Heart right ventricle (tissue), 16 donors: ENCODE results near the gene ESX1. TPM values are rescaled to one million over a fixed set of nuclear protein-coding genes. Genes with fewer than 3 reads are reported as not detected.
"Not testable (repeated sequence)": the region's sequence is repeated elsewhere in the genome, so short reads cannot be mapped to it uniquely, and the experiment has no call there.

Source experiments
- ATAC-seq, 8 donors: fragments of 200-7000 bp; cut with Tn5 transposase; one replicate each; pipeline ENCODE4 v1.9.1; 2020; ENCODE audit warnings: mild to moderate bottlenecking in 8 of 8, moderate library complexity in 8 of 8, moderate number of reproducible peaks in 1 of 8
- DNase-seq, 2 donors: peaks; one replicate each; pipeline ENCODE4 v3.0.0-alpha.2; 2020
- H3K27ac ChIP-seq, 10 donors: fragments of 200-600 bp; sonication (generic) in 2 of 10; one replicate each; pipeline versions ENCODE4 v1.5.0 to v1.8.0; 2020 to 2022; ENCODE audit warnings: mild to moderate bottlenecking in 3 of 10
- H3K27me3 ChIP-seq, 7 donors: fragments of 200-600 bp; one replicate each; pipeline ENCODE4 v1.8.0; 2021 to 2022; ENCODE audit warnings: mild to moderate bottlenecking in 2 of 7
- H3K36me3 ChIP-seq, 9 donors: fragments of 200-600 bp; sonication (generic) in 1 of 9; one replicate each; pipeline versions ENCODE4 v1.5.0 to v1.8.0; 2020 to 2022; ENCODE audit warnings: mild to moderate bottlenecking in 2 of 9
- H3K4me1 ChIP-seq, 9 donors: fragments of 200-600 bp; sonication (generic) in 1 of 9; one replicate each; pipeline versions ENCODE4 v1.5.0 to v1.8.0; 2020 to 2022; ENCODE audit warnings: mild to moderate bottlenecking in 4 of 9
- H3K4me3 ChIP-seq, 10 donors: fragments of 200-600 bp; sonication (generic) in 2 of 10; one replicate each; pipeline versions ENCODE4 v1.5.0 to v1.8.0; 2020 to 2022; ENCODE audit warnings: mild to moderate bottlenecking in 7 of 10, moderate library complexity in 2 of 10
- H3K9me3 ChIP-seq, 11 donors: fragments of 200-600 bp in 10 of 11; sonication (generic) in 2 of 11; one replicate each; pipeline versions ENCODE4 v1.5.0 to v1.8.0; 2013 to 2022; ENCODE audit warnings: mild to moderate bottlenecking in 2 of 11, control low read depth in 1 of 11, moderate library complexity in 1 of 11
- WGBS, 2 donors: extraction: QIAGEN DNeasy Blood & Tissue Kit; methylation state at CpG; one replicate each; pipeline ENCODE4 v1.1.7; 2013; ENCODE audit warnings: inconsistent platforms in 1 of 2; 5-methylcytosine and 5-hydroxymethylcytosine counted together
- intact Hi-C, 10 donors: fragments of 100-400 bp; cut with DNase I; formaldehyde crosslinking; loops; one replicate each; pipeline versions ENCODE4 v1.11.1 to v1.14.2; 2022
- polyA plus RNA-seq, 2 donors: library from polyadenylated mRNA; stranded (reverse); fragments of 200-250 nt; gene quantifications; one replicate each; pipeline ENCODE4 v1.2.3, GENCODE V29; 2013
- total RNA-seq, 10 donors: library from RNA; stranded (reverse); fragmentation: NEBNext Ultra II Directional in 3 of 10; extraction: Animal tissue kit (Norgen Biotek cat#: 25700) in 3 of 10; gene quantifications; one replicate each; pipeline versions ENCODE4 v1.2.1 to v1.2.4, GENCODE V29; 2021 to 2023
- TF ChIP-seq, protein P1 (sequence below), 9 donors: fragments of 200-600 bp; sonication (generic) in 2 of 9; IDR thresholded peaks; one replicate each; pipeline versions ENCODE4 v1.5.0 to v1.8.0; 2021 to 2022; ENCODE audit warnings: antibody characterized with exemption in 9 of 9, mild to moderate bottlenecking in 5 of 9, moderate library complexity in 1 of 9
- donor health status: Arrhythmogenic right ventricular cardiomyopathy.
- donor health status: ischemic (EF 13 %, LVEDD 7.1; RV severe dilation, severe dysfunction).
- donor health status: healthy with polysubstance abuse.
- donor health status: DM: no; HTN: yes; CAD: no.
- donor health status: DM: no; HTN: no; CAD: no.
- donor health status: ischemic (EF 25% LVEDD 6.9; RV normal size, moderate dysfunction).
- donor health status: ischemic (EF 25% LVEDD 5.7; RV mildly dilated, moderate dysfunction).
- donor health status: healthy.
- donor health status: DM: yes; HTN: yes; CAD: no.
- donor health status: Ischemic cardiomyopathy.
- donor health status: ischemic (EF 35%, LVEDD 5.7; RV mildly dilated, moderate dysfunction).
- donor health status: nonischemic (EF 11% LVEDD 7.7; RV severe dilation, severe dysfunction).
- donor health status: DM: yes; HTN: yes; CAD: no.
- donor health status: PGD.
- donor health status: ischemic (EF 29% LVEDD 5.4; RV normal size, mild dysfunction).
- donor health status: nonischemic (EF 23%, LVEDD 6.1; RV moderate dilation, normal function).

ESX1 gene
- total and polyA plus RNA-seq, 12 donors, result not detected

DNA sequence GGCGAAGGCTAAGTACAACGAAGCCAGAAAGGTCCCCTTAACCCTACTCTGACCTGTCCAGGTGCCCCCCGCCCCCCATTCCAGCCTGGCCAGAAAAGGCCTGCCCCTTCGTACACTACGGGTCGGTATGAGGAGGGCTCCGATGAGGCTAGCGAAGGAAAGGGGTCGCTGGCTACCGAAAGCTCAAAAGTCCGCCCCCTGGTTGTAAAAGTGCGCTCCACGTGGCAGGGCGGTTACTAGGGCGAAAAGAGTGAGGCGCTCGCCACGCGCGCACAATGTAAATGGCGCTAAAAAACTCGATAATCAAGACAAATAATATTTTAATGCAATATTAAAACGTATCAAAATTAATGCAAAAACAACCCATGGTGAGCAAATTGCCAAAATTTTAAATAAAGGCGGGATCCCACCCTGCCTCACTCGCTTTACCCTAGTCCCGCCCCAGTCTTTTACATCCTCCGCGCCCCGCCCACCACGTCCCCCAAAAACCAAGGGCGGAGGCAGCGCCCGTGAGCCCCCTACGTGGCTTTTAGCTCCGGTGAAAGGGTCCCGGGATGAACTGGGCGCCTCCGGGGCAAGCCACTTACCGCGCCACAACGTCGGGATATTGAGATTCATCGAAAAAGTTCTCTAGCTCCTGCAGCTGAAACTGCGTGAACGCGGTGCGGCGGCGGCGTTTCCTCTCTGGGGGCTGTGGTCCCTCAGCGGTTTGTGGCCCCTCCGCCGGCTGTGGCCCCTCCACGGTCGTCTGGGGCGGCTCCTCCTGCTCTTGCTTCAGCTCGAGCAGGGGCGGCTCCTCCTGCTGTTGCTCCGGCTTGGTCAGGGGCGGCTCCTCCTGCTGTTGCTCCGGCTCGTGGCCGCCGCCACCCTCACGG lies 929 bp downstream of the ESX1 start:
- Histone ChIP-seq H3K4me3 (peak overlapping the region in 5 of 10 donors; percentile 15 to 28 (median 22)), H3K4me1 (peaks cover 0 to 11% (median 0%) of the 10 kb centered on the region in 9 donors), H3K9me3 (peaks cover 0 to 17% (median 0%) of the 10 kb centered on the region in 11 donors), H3K27me3 (peaks cover 0 to 94% (median 37%) of the 10 kb centered on the region in 7 donors), H3K27ac (no peak overlapping the region), H3K36me3 (no peaks in the 10 kb centered on the region)
- DNase-seq, result no peak
- intact Hi-C loops, result no loop called here
- 1 to 4% methylated on average over 62 to 65 of the region's 65 CpGs for WGBS, 2 donors
- no peak for ATAC-seq
- TF ChIP-seq, protein P1, sequence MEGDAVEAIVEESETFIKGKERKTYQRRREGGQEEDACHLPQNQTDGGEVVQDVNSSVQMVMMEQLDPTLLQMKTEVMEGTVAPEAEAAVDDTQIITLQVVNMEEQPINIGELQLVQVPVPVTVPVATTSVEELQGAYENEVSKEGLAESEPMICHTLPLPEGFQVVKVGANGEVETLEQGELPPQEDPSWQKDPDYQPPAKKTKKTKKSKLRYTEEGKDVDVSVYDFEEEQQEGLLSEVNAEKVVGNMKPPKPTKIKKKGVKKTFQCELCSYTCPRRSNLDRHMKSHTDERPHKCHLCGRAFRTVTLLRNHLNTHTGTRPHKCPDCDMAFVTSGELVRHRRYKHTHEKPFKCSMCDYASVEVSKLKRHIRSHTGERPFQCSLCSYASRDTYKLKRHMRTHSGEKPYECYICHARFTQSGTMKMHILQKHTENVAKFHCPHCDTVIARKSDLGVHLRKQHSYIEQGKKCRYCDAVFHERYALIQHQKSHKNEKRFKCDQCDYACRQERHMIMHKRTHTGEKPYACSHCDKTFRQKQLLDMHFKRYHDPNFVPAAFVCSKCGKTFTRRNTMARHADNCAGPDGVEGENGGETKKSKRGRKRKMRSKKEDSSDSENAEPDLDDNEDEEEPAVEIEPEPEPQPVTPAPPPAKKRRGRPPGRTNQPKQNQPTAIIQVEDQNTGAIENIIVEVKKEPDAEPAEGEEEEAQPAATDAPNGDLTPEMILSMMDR (IDR thresholded peaks at IDR 0.05), result no peak

DNA sequence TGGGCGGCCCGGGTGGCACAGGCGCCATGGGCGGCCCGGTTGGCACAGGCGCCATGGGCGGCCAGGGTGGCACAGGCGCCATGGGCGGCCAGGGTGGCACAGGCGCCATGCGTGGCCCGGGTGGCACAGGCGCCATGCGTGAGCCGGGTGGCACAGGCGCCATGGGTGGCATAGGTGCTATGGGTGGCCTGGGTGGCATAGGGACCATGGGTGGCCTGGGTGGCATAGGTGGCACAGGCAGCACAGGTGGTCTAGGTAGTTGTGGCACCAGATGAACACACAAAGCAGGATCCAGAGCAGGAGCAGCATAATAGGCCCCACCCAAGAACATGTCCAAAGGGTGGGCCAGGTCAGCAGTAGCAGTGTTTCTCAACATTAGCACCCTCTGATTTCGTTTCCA lies 4.3 kb downstream of the ESX1 start:
- Histone ChIP-seq H3K27ac (no peak overlapping the region), H3K27me3 (peaks cover 0 to 89% (median 32%) of the 10 kb centered on the region in 7 donors), H3K4me1 (peaks cover 0 to 11% (median 0%) of the 10 kb centered on the region in 9 donors), H3K36me3 (no peaks in the 10 kb centered on the region), H3K9me3 (peaks cover 0 to 17% (median 0%) of the 10 kb centered on the region in 11 donors), H3K4me3 (no peak overlapping the region)
- intact Hi-C loops, result no loop called here
- ATAC-seq (no peak), DNase-seq (no peak)
- TF ChIP-seq, protein P1 (IDR thresholded peaks at IDR 0.05), result no peak
- 95 to 96% methylated on average over 13 to 17 of the region's 17 CpGs for WGBS, 2 donors

DNA sequence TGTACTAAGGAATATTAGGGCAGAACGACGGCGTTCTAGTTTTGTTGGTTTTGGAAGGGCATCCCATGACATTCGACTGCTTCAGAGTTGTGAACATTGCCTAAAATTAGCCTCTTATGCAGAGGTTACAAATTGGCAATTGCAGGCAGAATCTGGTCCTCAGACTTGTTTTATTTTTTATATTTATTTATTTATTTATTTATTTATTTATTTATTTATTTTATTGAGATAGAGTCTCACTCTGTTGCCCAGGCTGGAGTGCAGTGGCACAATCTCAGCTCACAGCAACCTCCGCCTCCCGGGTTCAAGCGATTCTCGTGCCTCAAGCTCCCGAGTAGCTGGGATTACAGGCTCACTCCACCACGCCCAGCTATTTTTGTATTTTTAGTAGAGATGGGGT lies 24.7 kb downstream of the ESX1 start:
- H3K36me3 ChIP-seq, ATAC-seq, H3K4me3 ChIP-seq, intact Hi-C loops, H3K4me1 ChIP-seq, DNase-seq, H3K9me3 ChIP-seq, H3K27ac ChIP-seq: not testable (repeated sequence)
- peaks cover 0 to 26% (median 0%) of the 10 kb centered on the region in 7 donors for H3K27me3 ChIP-seq
- WGBS, 2 donors, result 92 to 94% methylated on average over 10 of the region's 10 CpGs

DNA sequence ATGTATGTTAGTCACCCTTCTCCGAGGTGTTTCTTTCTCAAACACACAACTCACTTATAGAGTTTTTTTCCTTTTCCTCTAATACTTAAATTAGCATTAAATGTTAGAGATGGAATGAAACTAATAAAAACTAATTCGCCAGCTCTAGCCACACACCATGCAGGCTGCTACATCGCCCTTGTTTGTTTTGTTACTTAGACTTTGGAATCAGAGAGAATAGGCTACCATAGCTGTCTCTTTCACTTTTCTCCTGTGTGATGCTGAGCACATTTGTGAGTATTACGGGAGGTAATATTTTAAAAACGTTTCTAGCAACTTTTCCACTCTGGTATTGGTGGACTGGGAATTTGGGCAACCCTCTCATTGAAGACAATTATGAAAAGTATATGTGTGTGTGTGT lies 43.5 kb downstream of the ESX1 start:
- ATAC-seq, result no peak
- no peaks in the 10 kb centered on the region for H3K36me3 ChIP-seq
- H3K9me3 ChIP-seq, result no peaks in the 10 kb centered on the region
- no peaks in the 10 kb centered on the region for H3K4me1 ChIP-seq
- WGBS, 2 donors, result 83 to 84% methylated on average over 5 of the region's 5 CpGs
- no peak for DNase-seq
- intact Hi-C loops, result no loop called here
- peaks cover 0 to 47% (median 0%) of the 10 kb centered on the region in 7 donors for H3K27me3 ChIP-seq
- TF ChIP-seq, protein P1 (IDR thresholded peaks at IDR 0.05), result no peak
- H3K4me3 ChIP-seq, result no peak overlapping the region
- no peak overlapping the region for H3K27ac ChIP-seq

DNA sequence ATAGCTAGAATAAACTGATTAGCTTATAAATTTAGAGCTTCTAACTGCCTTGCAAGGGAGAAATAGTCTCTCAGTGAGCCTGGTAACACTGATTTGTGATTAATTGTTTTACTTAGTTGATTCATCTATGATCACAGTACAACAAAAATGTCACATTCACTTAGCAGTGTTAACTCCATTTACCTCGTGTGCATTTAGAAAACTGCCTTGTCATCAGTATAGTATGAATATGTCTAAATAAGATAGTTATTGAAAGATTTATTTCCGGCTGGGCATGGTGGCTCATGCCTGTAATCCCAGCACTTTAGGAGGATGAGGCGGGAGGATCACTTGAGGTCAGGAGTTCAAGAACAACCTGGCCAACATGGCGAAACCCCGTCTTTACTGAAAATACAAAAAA lies 49.2 kb downstream of the ESX1 start:
- 89 to 96% methylated on average over 5 of the region's 5 CpGs for WGBS, 2 donors
- ATAC-seq (no peak), DNase-seq (no peak)
- Histone ChIP-seq H3K36me3 (peaks cover 0 to 7% (median 0%) of the 10 kb centered on the region in 9 donors), H3K4me3 (no peak overlapping the region), H3K9me3 (no peaks in the 10 kb centered on the region), H3K27ac (no peak overlapping the region), H3K4me1 (no peaks in the 10 kb centered on the region), H3K27me3 (peaks cover 0 to 54% (median 0%) of the 10 kb centered on the region in 7 donors)
- TF ChIP-seq, protein P1 (IDR thresholded peaks at IDR 0.05), result no peak
- intact Hi-C loops, result no loop called here
